WTC11 (cell line): Measurements from ENCODE around the gene DNAH14. TPM values are rescaled to one million over a fixed set of nuclear protein-coding genes. Genes with fewer than 3 reads are reported as not detected.

ENCODE experiments used
- ATAC-seq: fragments of 200-7000 bp; cut with Tn5 transposase; 2 replicates; pipeline ENCODE4 v1.10.0; 2021; ENCODE audit warnings: mild to moderate bottlenecking, moderate library complexity
- CTCF ChIA-PET: fragments of 300-600 bp; sonication (Branson Sonifier 250); formaldehyde crosslinking; loops from one replicate; lab custom pipeline; 2021; ENCODE audit warnings: antibody characterized with exemption; lab: Charles Lee
- POLR2A ChIA-PET: fragments of 350-600 bp; sonication (Branson Sonifier 250); formaldehyde crosslinking; loops from one replicate; lab custom pipeline; 2021; ENCODE audit warnings: antibody characterized with exemption; lab: Charles Lee
- DNase-seq: peaks from one replicate; pipeline ENCODE4 v3.0.0; 2021; ENCODE audit warnings: low spot score
- H3K27ac Mint-ChIP-seq: 2 replicates; pipeline ENCODE4 v1.8.0; 2021; ENCODE audit warnings: mixed read lengths
- H3K27me3 Mint-ChIP-seq: 2 replicates; pipeline ENCODE4 v1.8.0; 2021; ENCODE audit warnings: low read depth, mild to moderate bottlenecking, moderate library complexity, mixed read lengths
- H3K36me3 Mint-ChIP-seq: 2 replicates; pipeline ENCODE4 v1.8.0; 2021; ENCODE audit warnings: mixed read lengths
- H3K4me1 Mint-ChIP-seq: 2 replicates; pipeline ENCODE4 v1.8.0; 2022; ENCODE audit warnings: mixed read lengths
- H3K4me3 Mint-ChIP-seq: 2 replicates; pipeline ENCODE4 v1.8.0; 2021; ENCODE audit warnings: mild to moderate bottlenecking, moderate library complexity, mixed read lengths
- H3K9me3 Mint-ChIP-seq: 2 replicates; pipeline ENCODE4 v1.8.0; 2021; ENCODE audit warnings: mixed read lengths
- ESRRA ChIP-seq: sonication (generic); formaldehyde crosslinking; IDR thresholded peaks from 2 replicates; pipeline ENCODE4 v1.8.1; 2022; ENCODE audit warnings: mild to moderate bottlenecking, missing genetic modification reagents, borderline replicate concordance
- ETV6 ChIP-seq: sonication (generic); formaldehyde crosslinking; IDR thresholded peaks from 2 replicates; pipeline ENCODE4 v1.8.1; 2022; ENCODE audit warnings: mild to moderate bottlenecking, missing genetic modification reagents
- FOXP1 ChIP-seq: sonication (generic); formaldehyde crosslinking; IDR thresholded peaks from 2 replicates; pipeline ENCODE4 v1.8.0; 2022; ENCODE audit warnings: missing genetic modification reagents, mild to moderate bottlenecking, moderate library complexity, borderline replicate concordance
- IRF2 ChIP-seq: sonication (generic); formaldehyde crosslinking; IDR thresholded peaks from 2 replicates; pipeline ENCODE4 v1.8.0; 2022; ENCODE audit warnings: low read depth, missing genetic modification reagents, borderline replicate concordance
- KAT7 ChIP-seq: sonication (generic); formaldehyde crosslinking; IDR thresholded peaks from 2 replicates; pipeline ENCODE4 v1.8.1; 2023; ENCODE audit warnings: missing genetic modification reagents, mild to moderate bottlenecking, borderline replicate concordance
- MYBL2 ChIP-seq: sonication (generic); formaldehyde crosslinking; IDR thresholded peaks from 2 replicates; pipeline ENCODE4 v1.8.1; 2023; ENCODE audit warnings: mild to moderate bottlenecking, moderate library complexity, missing genetic modification reagents
- NR2C2 ChIP-seq: sonication (generic); formaldehyde crosslinking; IDR thresholded peaks from 2 replicates; pipeline ENCODE4 v1.8.0; 2022; ENCODE audit warnings: mild to moderate bottlenecking, missing genetic modification reagents
- RORB ChIP-seq: fragments of 250-450 bp; sonication (Bioruptor Pico); IDR thresholded peaks from 2 replicates; pipeline ENCODE4 v1.9.0; 2021; ENCODE audit warnings: mild to moderate bottlenecking
- SOX15 ChIP-seq: fragments of 250-450 bp; sonication (Bioruptor Pico); IDR thresholded peaks from 2 replicates; pipeline ENCODE4 v1.9.0; 2021; ENCODE audit warnings: mild to moderate bottlenecking
- TEAD4 ChIP-seq: sonication (generic); formaldehyde crosslinking; IDR thresholded peaks from 2 replicates; pipeline ENCODE4 v1.8.0; 2022; ENCODE audit warnings: mild to moderate bottlenecking, missing genetic modification reagents
- ZBTB21 ChIP-seq: sonication (generic); formaldehyde crosslinking; IDR thresholded peaks from 2 replicates; pipeline ENCODE4 v1.8.1; 2023; ENCODE audit warnings: mild to moderate bottlenecking, missing genetic modification reagents, borderline replicate concordance
- ZNF219 ChIP-seq: sonication (generic); formaldehyde crosslinking; IDR thresholded peaks from 2 replicates; pipeline ENCODE4 v1.8.0; 2023; ENCODE audit warnings: missing genetic modification reagents, mild to moderate bottlenecking, borderline replicate concordance
- ZNF396 ChIP-seq: fragments of 250-450 bp; sonication (Bioruptor Pico); IDR thresholded peaks from 2 replicates; pipeline ENCODE4 v1.8.0; 2021; ENCODE audit warnings: mild to moderate bottlenecking, moderate library complexity, borderline replicate concordance
- ZNF416 ChIP-seq: fragments of 250-450 bp; sonication (Bioruptor Pico); IDR thresholded peaks from 2 replicates; pipeline ENCODE4 v1.9.0; 2021; ENCODE audit warnings: mild to moderate bottlenecking, inconsistent platforms
- total RNA-seq: library from RNA; stranded (reverse); gene quantifications from 3 replicates; pipeline ENCODE4 v1.2.3, GENCODE V29; 2021
- TF ChIP-seq, protein P1 (sequence below): fragments of 200-600 bp; IDR thresholded peaks from 2 replicates; pipeline ENCODE4 v1.8.0; 2022; ENCODE audit warnings: antibody characterized with exemption
- TF ChIP-seq, protein P2 (sequence below): sonication (generic); formaldehyde crosslinking; IDR thresholded peaks from 2 replicates; pipeline ENCODE4 v1.8.1; 2023; ENCODE audit warnings: mild to moderate bottlenecking, missing genetic modification reagents, borderline replicate concordance
- TF ChIP-seq, protein P3 (sequence below): sonication (generic); formaldehyde crosslinking; conservative IDR thresholded peaks from 2 replicates; pipeline ENCODE4 v1.8.1; 2023; ENCODE audit warnings: mild to moderate bottlenecking, low read depth, missing genetic modification reagents, moderate library complexity
- TF ChIP-seq, protein P4 (sequence below): sonication (generic); formaldehyde crosslinking; IDR thresholded peaks from 2 replicates; pipeline ENCODE4 v1.8.0; 2022; ENCODE audit warnings: missing genetic modification reagents

The DNAH14 gene
- total RNA-seq, 1 experiment from 2014 or later = 34.1 TPM

DNA sequence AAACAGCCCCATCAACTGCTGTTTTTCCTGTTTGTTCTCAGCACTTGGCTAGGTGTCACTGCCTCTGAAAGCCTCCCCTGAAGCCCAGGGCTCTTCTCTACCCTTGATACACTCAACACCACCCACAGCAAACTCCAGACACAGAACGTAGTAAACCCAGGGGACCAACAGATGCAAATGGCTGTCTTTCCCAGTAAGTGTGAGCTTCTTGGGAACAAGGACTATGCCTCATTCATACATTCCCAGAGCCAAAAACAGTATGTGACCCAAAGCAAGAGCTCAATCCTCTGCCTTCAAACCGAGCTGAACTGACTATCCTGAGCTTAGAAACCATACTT, 494.0 kb downstream of the DNAH14 start:
- peaks cover 13% of the 10 kb centered on the region for H3K36me3 Mint-ChIP-seq
- no peaks in the 10 kb centered on the region for H3K9me3 Mint-ChIP-seq
- H3K4me1 Mint-ChIP-seq = peaks cover 43% of the 10 kb centered on the region
- POLR2A ChIA-PET = no interaction called here
- no peak overlapping the region for H3K4me3 Mint-ChIP-seq
- no peak for ATAC-seq
- peaks cover 9% of the 10 kb centered on the region for H3K27me3 Mint-ChIP-seq
- TF ChIP-seq KAT7 (CRISPR knock-in tag) = no peak
- H3K27ac Mint-ChIP-seq = peak overlapping the region; percentile 6; the same call in 1 of the 2 replicates
- no peak for DNase-seq
- CTCF ChIA-PET = no interaction called here

- TF ChIP-seq, protein P1, sequence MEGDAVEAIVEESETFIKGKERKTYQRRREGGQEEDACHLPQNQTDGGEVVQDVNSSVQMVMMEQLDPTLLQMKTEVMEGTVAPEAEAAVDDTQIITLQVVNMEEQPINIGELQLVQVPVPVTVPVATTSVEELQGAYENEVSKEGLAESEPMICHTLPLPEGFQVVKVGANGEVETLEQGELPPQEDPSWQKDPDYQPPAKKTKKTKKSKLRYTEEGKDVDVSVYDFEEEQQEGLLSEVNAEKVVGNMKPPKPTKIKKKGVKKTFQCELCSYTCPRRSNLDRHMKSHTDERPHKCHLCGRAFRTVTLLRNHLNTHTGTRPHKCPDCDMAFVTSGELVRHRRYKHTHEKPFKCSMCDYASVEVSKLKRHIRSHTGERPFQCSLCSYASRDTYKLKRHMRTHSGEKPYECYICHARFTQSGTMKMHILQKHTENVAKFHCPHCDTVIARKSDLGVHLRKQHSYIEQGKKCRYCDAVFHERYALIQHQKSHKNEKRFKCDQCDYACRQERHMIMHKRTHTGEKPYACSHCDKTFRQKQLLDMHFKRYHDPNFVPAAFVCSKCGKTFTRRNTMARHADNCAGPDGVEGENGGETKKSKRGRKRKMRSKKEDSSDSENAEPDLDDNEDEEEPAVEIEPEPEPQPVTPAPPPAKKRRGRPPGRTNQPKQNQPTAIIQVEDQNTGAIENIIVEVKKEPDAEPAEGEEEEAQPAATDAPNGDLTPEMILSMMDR = no peak
- TF ChIP-seq ZNF219 (CRISPR knock-in tag) (no peak), MYBL2 (CRISPR knock-in tag) (no peak), ETV6 (CRISPR knock-in tag) (no peak), ZNF396 (CRISPR knock-in tag) (no peak), NR2C2 (CRISPR knock-in tag) (no peak), ESRRA (CRISPR knock-in tag) (no peak), IRF2 (CRISPR knock-in tag) (no peak)
Observed at GRCh38 chr1:225424562-225425200, 495.2 kb downstream of the DNAH14 start.

GRCh38 chr1:225425201-225425786, 495.8 kb downstream of the DNAH14 start:
- Mint-ChIP-seq H3K27me3 (peaks cover 24% of the 10 kb centered on the region), H3K36me3 (peaks cover 9% of the 10 kb centered on the region), H3K27ac (no peak overlapping the region), H3K9me3 (peaks cover 4% of the 10 kb centered on the region), H3K4me1 (peaks cover 56% of the 10 kb centered on the region), H3K4me3 (peak overlapping the region; percentile 73; the same call in 1 of the 2 replicates)
- no peak for DNase-seq
- ChIA-PET CTCF (interaction anchor here (0.9 to 1.7 kb wide), 5 partner anchors 16 to 107 kb away, joined by 3 to 7 read pairs (median 4); no protein-coding TSS in a partner anchor), POLR2A (interaction anchor here (0.5 kb wide), 1 partner anchor 15 kb away, joined by 3 read pairs; no protein-coding TSS in a partner anchor)
- ATAC-seq = no peak
- TF ChIP-seq, protein P2, sequence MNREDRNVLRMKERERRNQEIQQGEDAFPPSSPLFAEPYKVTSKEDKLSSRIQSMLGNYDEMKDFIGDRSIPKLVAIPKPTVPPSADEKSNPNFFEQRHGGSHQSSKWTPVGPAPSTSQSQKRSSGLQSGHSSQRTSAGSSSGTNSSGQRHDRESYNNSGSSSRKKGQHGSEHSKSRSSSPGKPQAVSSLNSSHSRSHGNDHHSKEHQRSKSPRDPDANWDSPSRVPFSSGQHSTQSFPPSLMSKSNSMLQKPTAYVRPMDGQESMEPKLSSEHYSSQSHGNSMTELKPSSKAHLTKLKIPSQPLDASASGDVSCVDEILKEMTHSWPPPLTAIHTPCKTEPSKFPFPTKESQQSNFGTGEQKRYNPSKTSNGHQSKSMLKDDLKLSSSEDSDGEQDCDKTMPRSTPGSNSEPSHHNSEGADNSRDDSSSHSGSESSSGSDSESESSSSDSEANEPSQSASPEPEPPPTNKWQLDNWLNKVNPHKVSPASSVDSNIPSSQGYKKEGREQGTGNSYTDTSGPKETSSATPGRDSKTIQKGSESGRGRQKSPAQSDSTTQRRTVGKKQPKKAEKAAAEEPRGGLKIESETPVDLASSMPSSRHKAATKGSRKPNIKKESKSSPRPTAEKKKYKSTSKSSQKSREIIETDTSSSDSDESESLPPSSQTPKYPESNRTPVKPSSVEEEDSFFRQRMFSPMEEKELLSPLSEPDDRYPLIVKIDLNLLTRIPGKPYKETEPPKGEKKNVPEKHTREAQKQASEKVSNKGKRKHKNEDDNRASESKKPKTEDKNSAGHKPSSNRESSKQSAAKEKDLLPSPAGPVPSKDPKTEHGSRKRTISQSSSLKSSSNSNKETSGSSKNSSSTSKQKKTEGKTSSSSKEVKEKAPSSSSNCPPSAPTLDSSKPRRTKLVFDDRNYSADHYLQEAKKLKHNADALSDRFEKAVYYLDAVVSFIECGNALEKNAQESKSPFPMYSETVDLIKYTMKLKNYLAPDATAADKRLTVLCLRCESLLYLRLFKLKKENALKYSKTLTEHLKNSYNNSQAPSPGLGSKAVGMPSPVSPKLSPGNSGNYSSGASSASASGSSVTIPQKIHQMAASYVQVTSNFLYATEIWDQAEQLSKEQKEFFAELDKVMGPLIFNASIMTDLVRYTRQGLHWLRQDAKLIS (CRISPR knock-in tag) = no peak
- TF ChIP-seq, protein P3, sequence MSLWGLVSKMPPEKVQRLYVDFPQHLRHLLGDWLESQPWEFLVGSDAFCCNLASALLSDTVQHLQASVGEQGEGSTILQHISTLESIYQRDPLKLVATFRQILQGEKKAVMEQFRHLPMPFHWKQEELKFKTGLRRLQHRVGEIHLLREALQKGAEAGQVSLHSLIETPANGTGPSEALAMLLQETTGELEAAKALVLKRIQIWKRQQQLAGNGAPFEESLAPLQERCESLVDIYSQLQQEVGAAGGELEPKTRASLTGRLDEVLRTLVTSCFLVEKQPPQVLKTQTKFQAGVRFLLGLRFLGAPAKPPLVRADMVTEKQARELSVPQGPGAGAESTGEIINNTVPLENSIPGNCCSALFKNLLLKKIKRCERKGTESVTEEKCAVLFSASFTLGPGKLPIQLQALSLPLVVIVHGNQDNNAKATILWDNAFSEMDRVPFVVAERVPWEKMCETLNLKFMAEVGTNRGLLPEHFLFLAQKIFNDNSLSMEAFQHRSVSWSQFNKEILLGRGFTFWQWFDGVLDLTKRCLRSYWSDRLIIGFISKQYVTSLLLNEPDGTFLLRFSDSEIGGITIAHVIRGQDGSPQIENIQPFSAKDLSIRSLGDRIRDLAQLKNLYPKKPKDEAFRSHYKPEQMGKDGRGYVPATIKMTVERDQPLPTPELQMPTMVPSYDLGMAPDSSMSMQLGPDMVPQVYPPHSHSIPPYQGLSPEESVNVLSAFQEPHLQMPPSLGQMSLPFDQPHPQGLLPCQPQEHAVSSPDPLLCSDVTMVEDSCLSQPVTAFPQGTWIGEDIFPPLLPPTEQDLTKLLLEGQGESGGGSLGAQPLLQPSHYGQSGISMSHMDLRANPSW = no peak
- TF ChIP-seq RORB (no peak), SOX15 (CRISPR knock-in tag) (no peak), KAT7 (CRISPR knock-in tag) (no peak), TEAD4 (CRISPR knock-in tag) (no peak), ZNF416 (CRISPR knock-in tag) (no peak), FOXP1 (CRISPR knock-in tag) (no peak), ZBTB21 (CRISPR knock-in tag) (no peak)
- TF ChIP-seq, protein P4, sequence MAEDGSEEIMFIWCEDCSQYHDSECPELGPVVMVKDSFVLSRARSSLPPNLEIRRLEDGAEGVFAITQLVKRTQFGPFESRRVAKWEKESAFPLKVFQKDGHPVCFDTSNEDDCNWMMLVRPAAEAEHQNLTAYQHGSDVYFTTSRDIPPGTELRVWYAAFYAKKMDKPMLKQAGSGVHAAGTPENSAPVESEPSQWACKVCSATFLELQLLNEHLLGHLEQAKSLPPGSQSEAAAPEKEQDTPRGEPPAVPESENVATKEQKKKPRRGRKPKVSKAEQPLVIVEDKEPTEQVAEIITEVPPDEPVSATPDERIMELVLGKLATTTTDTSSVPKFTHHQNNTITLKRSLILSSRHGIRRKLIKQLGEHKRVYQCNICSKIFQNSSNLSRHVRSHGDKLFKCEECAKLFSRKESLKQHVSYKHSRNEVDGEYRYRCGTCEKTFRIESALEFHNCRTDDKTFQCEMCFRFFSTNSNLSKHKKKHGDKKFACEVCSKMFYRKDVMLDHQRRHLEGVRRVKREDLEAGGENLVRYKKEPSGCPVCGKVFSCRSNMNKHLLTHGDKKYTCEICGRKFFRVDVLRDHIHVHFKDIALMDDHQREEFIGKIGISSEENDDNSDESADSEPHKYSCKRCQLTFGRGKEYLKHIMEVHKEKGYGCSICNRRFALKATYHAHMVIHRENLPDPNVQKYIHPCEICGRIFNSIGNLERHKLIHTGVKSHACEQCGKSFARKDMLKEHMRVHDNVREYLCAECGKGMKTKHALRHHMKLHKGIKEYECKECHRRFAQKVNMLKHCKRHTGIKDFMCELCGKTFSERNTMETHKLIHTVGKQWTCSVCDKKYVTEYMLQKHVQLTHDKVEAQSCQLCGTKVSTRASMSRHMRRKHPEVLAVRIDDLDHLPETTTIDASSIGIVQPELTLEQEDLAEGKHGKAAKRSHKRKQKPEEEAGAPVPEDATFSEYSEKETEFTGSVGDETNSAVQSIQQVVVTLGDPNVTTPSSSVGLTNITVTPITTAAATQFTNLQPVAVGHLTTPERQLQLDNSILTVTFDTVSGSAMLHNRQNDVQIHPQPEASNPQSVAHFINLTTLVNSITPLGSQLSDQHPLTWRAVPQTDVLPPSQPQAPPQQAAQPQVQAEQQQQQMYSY (CRISPR knock-in tag) = no peak

More at GRCh38 chr1:225424562-225425200, 495.2 kb downstream of the DNAH14 start:
- Mint-ChIP-seq H3K27ac (no peak overlapping the region), H3K4me3 (no peak overlapping the region; the same call in 1 of the 2 replicates), H3K4me1 (peaks cover 52% of the 10 kb centered on the region), H3K9me3 (no peaks in the 10 kb centered on the region), H3K27me3 (peaks cover 20% of the 10 kb centered on the region), H3K36me3 (peaks cover 8% of the 10 kb centered on the region)
- no peak for ATAC-seq
- ChIA-PET POLR2A (no interaction called here), CTCF (interaction anchor here (0.9 to 1.7 kb wide), 5 partner anchors 17 to 106 kb away, joined by 3 to 7 read pairs (median 4); no protein-coding TSS in a partner anchor)
- DNase-seq = no peak
